Cerebellar nuclear complex (tissue), 1 donor: ENCODE data around the gene APOL5.
"Not testable (repeated sequence)": the region's sequence is repeated elsewhere in the genome, so short reads cannot be mapped to it uniquely, and the experiment has no call there.

Experiments
- DNase-seq, 2 experiments: peaks; one replicate each; lab custom pipeline; 2025; lab: John Stamatoyannopoulos, UW

Gene APOL5

GRCh38 chr22:35717572-35717971 lies at the start of gene APOL5:
Gene APOL5, plus strand, starts transcription at chr22:35717872. Its CDS starts 0 bp downstream, at chr22:35717872.
- no peak for DNase-seq

- no peak for DNase-seq
These were observed 43.3 kb upstream of the APOL5 start for GRCh38 chr22:35674335-35674734.

- not testable (repeated sequence) for DNase-seq
These were observed 41.6 kb upstream of the APOL5 start for GRCh38 chr22:35676065-35676464.

- no peak for DNase-seq
These were observed 40.0 kb upstream of the APOL5 start for GRCh38 chr22:35677460-35678187.

GRCh38 chr22:35678836-35679235 lies 38.8 kb upstream of the APOL5 start:
- no peak for DNase-seq

- not testable (repeated sequence) for DNase-seq
These were observed 38.2 kb upstream of the APOL5 start for GRCh38 chr22:35679492-35679891.

GRCh38 chr22:35681454-35682052 lies 36.1 kb upstream of the APOL5 start:
- DNase-seq: no peak

- DNase-seq: no peak
These were observed 34.1 kb upstream of the APOL5 start for GRCh38 chr22:35683560-35683959.

GRCh38 chr22:35684270-35684700 lies 33.4 kb upstream of the APOL5 start:
- DNase-seq: no peak

GRCh38 chr22:35684732-35685131 lies 32.9 kb upstream of the APOL5 start:
- no peak for DNase-seq

GRCh38 chr22:35685731-35686130 lies 31.9 kb upstream of the APOL5 start:
- DNase-seq: no peak

GRCh38 chr22:35686298-35686697 lies 31.4 kb upstream of the APOL5 start:
- DNase-seq: no peak

- DNase-seq: no peak
These were observed 30.2 kb upstream of the APOL5 start for GRCh38 chr22:35687461-35687860.

GRCh38 chr22:35688913-35689675 lies 28.6 kb upstream of the APOL5 start:
- no peak for DNase-seq

GRCh38 chr22:35690001-35690400 lies 27.7 kb upstream of the APOL5 start:
- DNase-seq: no peak

GRCh38 chr22:35695202-35695601 lies 22.5 kb upstream of the APOL5 start:
- DNase-seq: no peak

GRCh38 chr22:35697142-35697541 lies 20.5 kb upstream of the APOL5 start:
- DNase-seq: no peak

- not testable (repeated sequence) for DNase-seq
These were observed 17.8 kb upstream of the APOL5 start for GRCh38 chr22:35699852-35700251.

- DNase-seq: no peak
These were observed 13.6 kb upstream of the APOL5 start for GRCh38 chr22:35703861-35704584.

GRCh38 chr22:35705141-35705540 lies 12.5 kb upstream of the APOL5 start:
- no peak for DNase-seq

GRCh38 chr22:35708453-35708852 lies 9.2 kb upstream of the APOL5 start:
- DNase-seq: no peak

GRCh38 chr22:35708917-35709316 lies 8.8 kb upstream of the APOL5 start:
- DNase-seq: no peak
